H1 (cell line): ENCODE results near the gene COL6A3. TPM values are rescaled to one million over a fixed set of nuclear protein-coding genes. Genes with fewer than 3 reads are reported as not detected.

Experiments
- CTCF ChIA-PET: fragments of 300-600 bp; sonication (Branson Sonifier 250); formaldehyde crosslinking; loops from one replicate; lab custom pipeline; 2021; ENCODE audit not compliant: partially characterized antibody; lab: Charles Lee
- POLR2A ChIA-PET: fragments of 300-600 bp; sonication (Branson Sonifier 250); formaldehyde crosslinking; loops from one replicate; lab custom pipeline; 2021; ENCODE audit warnings: inconsistent platforms; ENCODE audit not compliant: partially characterized antibody; lab: Charles Lee
- DNase-seq, 2 experiments: peaks; one replicate each; pipeline versions ENCODE4 v3.0.0 to v3.0.0-alpha.2; 2010 to 2022; ENCODE audit warnings: low spot score in 2 of 2, low read depth in 1 of 2, mixed read lengths in 1 of 2
- FAIRE-seq: peaks from 2 replicates; lab custom pipeline; 2011; peaks lifted over from hg19 to GRCh38; lab: Jason Lieb, UNC
- H2AFZ ChIP-seq: 2 replicates; pipeline ENCODE4 v1.8.1; 2012; ENCODE audit warnings: low read length, inconsistent platforms
- H2AK5ac ChIP-seq: 2 replicates; pipeline ENCODE4 v1.6.1; 2013; ENCODE audit warnings: low read depth, low read length
- H2BK120ac ChIP-seq: replicated peaks from 2 replicates; pipeline ENCODE3; 2013; ENCODE audit warnings: low read depth, low read length, inconsistent platforms
- H2BK12ac ChIP-seq: 2 replicates; pipeline ENCODE4 v1.6.1; 2013; ENCODE audit warnings: low read depth, low read length
- H2BK15ac ChIP-seq: 2 replicates; pipeline ENCODE4 v1.6.1; 2013; ENCODE audit warnings: low read length
- H2BK20ac ChIP-seq: 2 replicates; pipeline ENCODE4 v1.6.1; 2013; ENCODE audit warnings: low read length
- H2BK5ac ChIP-seq: 2 replicates; pipeline ENCODE4 v1.6.1; 2013; ENCODE audit warnings: low read depth, low read length
- H3K14ac ChIP-seq: 2 replicates; pipeline ENCODE4 v1.6.1; 2013; ENCODE audit warnings: inconsistent platforms; ENCODE audit not compliant: insufficient read length
- H3K18ac ChIP-seq: 2 replicates; pipeline ENCODE4 v1.6.1; 2013; ENCODE audit warnings: low read length; ENCODE audit errors: extremely low read depth
- H3K23ac ChIP-seq: 2 replicates; pipeline ENCODE4 v1.6.1; 2013; ENCODE audit warnings: inconsistent platforms; ENCODE audit not compliant: insufficient read length
- H3K23me2 ChIP-seq: 2 replicates; pipeline ENCODE4 v1.6.1; 2013; ENCODE audit warnings: low read depth, low read length
- H3K27ac ChIP-seq: 2 replicates; pipeline ENCODE4 v1.6.1; 2011; ENCODE audit warnings: low read depth, low read length, inconsistent platforms
- H3K27me3 ChIP-seq, 4 experiments: replicated peaks in 1 of 4; 1 replicate in 1 of 4; 2 replicates in 3 of 4; pipeline versions ENCODE4 v1.6.1 to v1.8.1; 2011 to 2013; ENCODE audit warnings: low read length in 3 of 4, mild to moderate bottlenecking in 3 of 4, inconsistent platforms in 2 of 4, mixed read lengths in 2 of 4, moderate library complexity in 1 of 4; ENCODE audit not compliant: control insufficient read depth in 3 of 4, insufficient read depth in 3 of 4; ENCODE audit errors: extremely low read depth in 1 of 4
- H3K36me3 ChIP-seq, 4 experiments: 2 replicates each; pipeline versions ENCODE4 v1.6.1 to v1.8.1; 2011 to 2013; ENCODE audit warnings: mild to moderate bottlenecking in 4 of 4, low read length in 3 of 4, moderate library complexity in 2 of 4, control low read depth in 1 of 4, inconsistent platforms in 1 of 4; ENCODE audit not compliant: insufficient read depth in 4 of 4, control insufficient read depth in 2 of 4
- H3K4ac ChIP-seq: replicated peaks from 2 replicates; pipeline ENCODE3; 2013; ENCODE audit warnings: low read length, low read depth, mixed read lengths, inconsistent platforms; ENCODE audit not compliant: insufficient read length
- H3K4me1 ChIP-seq, 4 experiments: replicated peaks in 1 of 4; 1 replicate in 1 of 4; 2 replicates in 3 of 4; pipeline versions ENCODE4 v1.6.1 to v1.8.1; 2011 to 2013; ENCODE audit warnings: low read length in 3 of 4, inconsistent platforms in 2 of 4, mixed read lengths in 1 of 4; ENCODE audit not compliant: insufficient read depth in 4 of 4, control insufficient read depth in 3 of 4
- H3K4me2 ChIP-seq, 2 experiments: 2 replicates each; pipeline versions ENCODE4 v1.6.1 to v1.8.1; 2011 to 2013; ENCODE audit warnings: low read depth in 2 of 2, low read length in 2 of 2, control low read depth in 1 of 2, inconsistent platforms in 1 of 2, mild to moderate bottlenecking in 1 of 2; ENCODE audit not compliant: insufficient read depth in 1 of 2
- H3K4me3 ChIP-seq, 4 experiments: fragments of 200-600, 300-600 bp in 1 of 4; sonication (generic), shearing (Covaris generic), sonication (Bioruptor Twin) in 1 of 4; 2 replicates each; pipeline versions ENCODE4 v1.5.1 to v1.8.1; 2011 to 2016; ENCODE audit warnings: low read length in 4 of 4, low read depth in 3 of 4, control low read depth in 2 of 4, inconsistent platforms in 2 of 4, mild to moderate bottlenecking in 2 of 4, mixed read lengths in 1 of 4, moderate library complexity in 1 of 4; ENCODE audit not compliant: insufficient read depth in 2 of 4; ENCODE audit errors: extremely low read depth in 1 of 4
- H3K56ac ChIP-seq: replicated peaks from 2 replicates; pipeline ENCODE3; 2013; ENCODE audit warnings: low read depth, mild to moderate bottlenecking, mixed read lengths, low read length, inconsistent platforms; ENCODE audit not compliant: insufficient read length
- H3K79me1 ChIP-seq: 2 replicates; pipeline ENCODE4 v1.6.1; 2013; ENCODE audit warnings: low read depth, low read length, control low read depth
- H3K79me2 ChIP-seq, 2 experiments: 2 replicates each; pipeline versions ENCODE4 v1.6.1 to v1.8.1; 2012 to 2013; ENCODE audit warnings: low read length in 2 of 2, mild to moderate bottlenecking in 2 of 2, inconsistent platforms in 1 of 2; ENCODE audit not compliant: insufficient read depth in 2 of 2, control insufficient read depth in 1 of 2
- H3K9ac ChIP-seq, 4 experiments: replicated peaks in 1 of 4; 1 replicate in 1 of 4; 2 replicates in 3 of 4; pipeline versions ENCODE4 v1.6.1 to v1.8.1; 2011 to 2013; ENCODE audit warnings: low read depth in 3 of 4, low read length in 3 of 4, control low read depth in 2 of 4, mild to moderate bottlenecking in 2 of 4, moderate library complexity in 2 of 4, inconsistent platforms in 1 of 4; ENCODE audit errors: extremely low read depth in 1 of 4
- H3K9me3 ChIP-seq, 2 experiments: 2 replicates each; pipeline versions ENCODE4 v1.6.1 to v1.8.1; 2012 to 2013; ENCODE audit warnings: mild to moderate bottlenecking in 2 of 2, moderate library complexity in 2 of 2, control low read depth in 1 of 2, inconsistent platforms in 1 of 2, low read depth in 1 of 2, low read length in 1 of 2, mixed read lengths in 1 of 2; ENCODE audit not compliant: insufficient read depth in 2 of 2
- H4K20me1 ChIP-seq, 2 experiments: replicated peaks in 1 of 2; 2 replicates each; pipeline versions ENCODE3 to v1.8.1; 2011 to 2013; ENCODE audit warnings: inconsistent platforms in 2 of 2, low read length in 2 of 2, mild to moderate bottlenecking in 1 of 2; ENCODE audit not compliant: insufficient read depth in 2 of 2, control insufficient read depth in 1 of 2
- H4K5ac ChIP-seq: 2 replicates; pipeline ENCODE4 v1.6.1; 2013; ENCODE audit warnings: low read length, low read depth, mixed read lengths, inconsistent platforms; ENCODE audit not compliant: insufficient read length
- H4K8ac ChIP-seq: 2 replicates; pipeline ENCODE4 v1.8.0; 2013; ENCODE audit warnings: mild to moderate bottlenecking, moderate library complexity, low read length, inconsistent platforms; ENCODE audit not compliant: insufficient read depth; ENCODE audit errors: extremely low read depth
- H4K91ac ChIP-seq: replicated peaks from 2 replicates; pipeline ENCODE3; 2013; ENCODE audit warnings: low read length, mixed read lengths, inconsistent platforms; ENCODE audit not compliant: insufficient read length
- FOSL1 ChIP-seq: IDR thresholded peaks from 2 replicates; pipeline ENCODE4 v1.6.1; 2011; ENCODE audit warnings: mild to moderate bottlenecking, low read depth, low read length, moderate library complexity; ENCODE audit not compliant: insufficient read depth
- MAFK ChIP-seq: IDR thresholded peaks from 2 replicates; pipeline ENCODE4 v1.6.1; 2012; ENCODE audit warnings: low read depth, mild to moderate bottlenecking, improper control_type of control experiment, low read length
- TCF12 ChIP-seq: IDR thresholded peaks from 2 replicates; pipeline ENCODE4 v1.6.1; 2011; ENCODE audit warnings: low read depth, mild to moderate bottlenecking, low read length
- WGBS, 2 experiments: shearing (Covaris generic) in 1 of 2; methylation state at CpG; one replicate each; pipeline versions ENCODE4 v1.1.6 to v1.1.7; 2013 to 2015; ENCODE audit warnings: low lambda C conversion rate in 2 of 2, mixed read lengths in 2 of 2, inconsistent platforms in 1 of 2, low coverage in 1 of 2, missing lambda C conversion rate in 1 of 2; ENCODE audit not compliant: insufficient replicate concordance in 2 of 2, insufficient coverage in 1 of 2, insufficient read length in 1 of 2; ENCODE audit errors: extremely low coverage in 1 of 2, missing lambda C conversion rate in 1 of 2; 5-methylcytosine and 5-hydroxymethylcytosine counted together
- polyA plus RNA-seq, 7 experiments: library from polyadenylated mRNA; depleted of rRNA in 3 of 7; stranded (reverse) in 5 of 7; unstranded in 2 of 7; fragments of >200 nt in 5 of 7; fragments of 200-250 nt in 2 of 7; gene quantifications; 1 replicate in 5 of 7; 2 replicates in 1 of 7; 4 replicates in 1 of 7; pipeline versions ENCODE4 v1.2.1 to v1.2.3, GENCODE V29; 2011 to 2013; ENCODE audit warnings: missing spikeins in 2 of 7, mixed read lengths in 2 of 7
- total RNA-seq: library from RNA; stranded (reverse); fragmentation: NEBNext Ultra II Directional; extraction: Animal tissue kit (Norgen Biotek cat#: 25700); gene quantifications from 2 replicates; pipeline ENCODE4 v1.2.1, GENCODE V29; 2021

Gene COL6A3
- total and polyA plus RNA-seq, 2 of the 8 experiments (the other 6 are each of a cell fraction or from before 2014, with no cell fraction given) = 1.2 to 3.4 TPM

- H3K9me3 ChIP-seq = no peaks in the 10 kb centered on the region
- H3K79me2 ChIP-seq = no peaks in the 10 kb centered on the region
- H3K18ac ChIP-seq = no peak overlapping the region
- H3K4me3 ChIP-seq = no peak overlapping the region
- no peak overlapping the region for H3K9ac ChIP-seq
- H2AFZ ChIP-seq = no peak overlapping the region
- H3K79me1 ChIP-seq = no peaks in the 10 kb centered on the region
- no peak overlapping the region for H3K56ac ChIP-seq
- no peak overlapping the region for H4K8ac ChIP-seq
- H3K4me2 ChIP-seq = no peak overlapping the region
- no peak overlapping the region for H3K14ac ChIP-seq
- H4K20me1 ChIP-seq = no peaks in the 10 kb centered on the region
- no peaks in the 10 kb centered on the region; a peak in 1 of 7 replicates for H3K27me3 ChIP-seq
- no peaks in the 10 kb centered on the region for H3K23me2 ChIP-seq
- CTCF ChIA-PET = no interaction called here
- TF ChIP-seq MAFK (no peak), TCF12 (no peak), FOSL1 (no peak)
- TF ChIP-seq, all 59 proteins: peak for 0
- H3K27ac ChIP-seq = no peak overlapping the region
- no peaks in the 10 kb centered on the region for H3K36me3 ChIP-seq
- H2BK12ac ChIP-seq = no peak overlapping the region
- no peak overlapping the region for H2BK120ac ChIP-seq
- 93% methylated on average over 5 of the region's 5 CpGs; no CpG with 5 or more reads in 1 of the 2 experiments for WGBS, 2 experiments
- no peak overlapping the region for H2BK15ac ChIP-seq
- no peak overlapping the region for H2AK5ac ChIP-seq
- POLR2A ChIA-PET = no interaction called here
- H2BK20ac ChIP-seq = no peak overlapping the region; the same call in 1 of the 2 replicates
- H2BK5ac ChIP-seq = no peak overlapping the region
- H3K4me1 ChIP-seq = no peaks in the 10 kb centered on the region; a peak in 1 of 7 replicates
- DNase-seq = no peak
- H3K23ac ChIP-seq = no peak overlapping the region
- H4K5ac ChIP-seq = no peak overlapping the region
- no peak overlapping the region for H3K4ac ChIP-seq
- FAIRE-seq = no peak
- no peak overlapping the region for H4K91ac ChIP-seq
Measured at GRCh38 chr2:237324837-237325236, 89.1 kb downstream of the COL6A3 start.
